Stomach (tissue), 9 donors: ENCODE measurements around the gene FGF12. TPM values are rescaled to one million over a fixed set of nuclear protein-coding genes. Genes with fewer than 3 reads are reported as not detected.
"Not testable (repeated sequence)": the region's sequence is repeated elsewhere in the genome, so short reads cannot be mapped to it uniquely, and the experiment has no call there.

Experiments
- DNase-seq, 2 donors: peaks; one replicate each; pipeline versions ENCODE4 v3.0.0 to v3.0.0-alpha.2; 2013 to 2019
- H3K27ac ChIP-seq, 5 donors: fragments of 200-600 bp in 4 of 5; sonication (generic) in 4 of 5; one replicate each; pipeline ENCODE4 v1.5.1; 2013 to 2019; ENCODE audit warnings: mild to moderate bottlenecking in 1 of 5, moderate library complexity in 1 of 5
- H3K27me3 ChIP-seq, 3 donors: fragments of 200-600 bp; sonication (generic); one replicate each; pipeline ENCODE4 v1.5.1; 2017 to 2019; ENCODE audit warnings: mixed run types in 1 of 3
- H3K36me3 ChIP-seq, 4 donors: fragments of 200-600 bp; sonication (generic); 1 replicate in 3 of 4; 2 replicates in 1 of 4; pipeline ENCODE4 v1.5.1; 2016 to 2019
- H3K4me1 ChIP-seq, 4 donors: fragments of 200-600 bp; sonication (generic); one replicate each; pipeline ENCODE4 v1.5.1; 2016 to 2019
- H3K4me3 ChIP-seq, 4 donors: fragments of 200-600 bp; sonication (generic) in 3 of 4; one replicate each; pipeline ENCODE4 v1.5.1; 2016 to 2019; ENCODE audit warnings: mild to moderate bottlenecking in 1 of 4
- H3K9me3 ChIP-seq, 4 donors: fragments of 200-600 bp; sonication (generic); one replicate each; pipeline ENCODE4 v1.5.1; 2016 to 2019
- CTCF ChIP-seq, 7 experiments: fragments of 450-650 bp in 4 of 7; fragments of 200-600 bp in 3 of 7; sonication (generic) in 3 of 7; IDR thresholded peaks; one replicate each; pipeline ENCODE4 v1.5.1; 2016 to 2019; ENCODE audit warnings: antibody characterized with exemption in 7 of 7, control low read depth in 2 of 7, mild to moderate bottlenecking in 1 of 7
- EP300 ChIP-seq: sonication (generic); formaldehyde crosslinking; IDR thresholded peaks from one replicate; pipeline ENCODE4 v1.6.1; 2017; ENCODE audit warnings: antibody characterized with exemption
- POLR2A ChIP-seq, 4 donors: fragments of 450-650 bp; IDR thresholded peaks; one replicate each; pipeline ENCODE4 v1.6.1; 2016; ENCODE audit warnings: antibody characterized with exemption in 4 of 4, control low read depth in 2 of 4, mild to moderate bottlenecking in 1 of 4, moderate library complexity in 1 of 4
- POLR2AphosphoS5 ChIP-seq, 3 donors: sonication (generic); formaldehyde crosslinking; IDR thresholded peaks; one replicate each; pipeline ENCODE4 v1.6.1; 2016; ENCODE audit warnings: antibody characterized with exemption in 3 of 3
- WGBS, 5 donors: extraction: QIAGEN DNeasy Blood & Tissue Kit in 3 of 5; methylation state at CpG; one replicate each; pipeline versions ENCODE4 v1.1.5 to v1.1.7; 2013 to 2018; 5-methylcytosine and 5-hydroxymethylcytosine counted together
- intact Hi-C: fragments of 100-400 bp; cut with DNase I; formaldehyde crosslinking; loops from one replicate; pipeline ENCODE4 v1.15.1; 2023; ENCODE audit warnings: low total_unique reads
- polyA plus RNA-seq, 3 donors: library from polyadenylated mRNA; stranded (reverse); fragments of 200-250 nt; gene quantifications; one replicate each; pipeline ENCODE4 v1.2.3, GENCODE V29; 2013
- total RNA-seq, 5 donors: library from RNA; depleted of rRNA; stranded (reverse); fragments of >200 nt; gene quantifications; one replicate each; pipeline versions ENCODE4 v1.1.0 to v1.2.3, GENCODE V29; 2014 to 2016
- donor health status: healthy with polysubstance abuse.
- donor health status: Bipolar disorder and iron deficiency.
- donor health status: healthy.

FGF12 gene
- total and polyA plus RNA-seq, 8 donors: 0.45 to 5.0 (median 0.88) TPM; not detected in 1

- no peaks in the 10 kb centered on the region for H3K9me3 ChIP-seq
- H3K4me1 ChIP-seq: no peaks in the 10 kb centered on the region
- no peak overlapping the region for H3K4me3 ChIP-seq
- intact Hi-C loops: no loop called here
- TF ChIP-seq POLR2AphosphoS5 (IDR thresholded peaks at IDR 0.05) (no peak), EP300 (no peak), CTCF (IDR thresholded peaks at IDR 0.05) (no peak), POLR2A (IDR thresholded peaks at IDR 0.05) (no peak)
- no peak for DNase-seq
- H3K36me3 ChIP-seq: no peaks in the 10 kb centered on the region
- WGBS, 5 donors: 47 to 70% (median 63%) methylated on average over 5 of the region's 5 CpGs
- no peak overlapping the region for H3K27ac ChIP-seq
- no peaks in the 10 kb centered on the region for H3K27me3 ChIP-seq
Observed at GRCh38 chr3:192750201-192750600, 22.9 kb upstream of the FGF12 start.

DNA sequence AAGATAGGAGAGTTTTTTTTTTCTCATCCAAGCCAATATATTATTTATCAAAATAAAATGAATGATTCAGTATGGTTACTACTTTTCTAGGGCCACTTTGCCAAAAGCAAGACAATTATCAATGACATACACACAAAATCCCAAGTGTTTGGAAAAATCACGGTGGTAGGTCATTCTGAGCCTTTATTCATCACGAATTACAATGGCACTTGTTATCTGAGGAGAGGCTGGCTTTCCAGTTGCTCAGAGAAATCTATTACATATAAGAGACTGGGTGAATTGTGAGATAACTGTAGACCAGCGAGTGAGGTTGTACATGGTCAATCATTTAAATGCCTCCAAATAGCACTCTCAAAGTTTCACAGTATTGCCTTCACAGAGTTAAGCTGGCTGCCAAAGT lies 20.4 kb upstream of the FGF12 start:
- H3K4me3 ChIP-seq: no peak overlapping the region
- H3K27me3 ChIP-seq: no peaks in the 10 kb centered on the region
- no peaks in the 10 kb centered on the region for H3K9me3 ChIP-seq
- TF ChIP-seq CTCF (IDR thresholded peaks at IDR 0.05) (no peak), POLR2AphosphoS5 (IDR thresholded peaks at IDR 0.05) (no peak), EP300 (no peak), POLR2A (IDR thresholded peaks at IDR 0.05) (no peak)
- H3K27ac ChIP-seq: no peak overlapping the region
- no peaks in the 10 kb centered on the region for H3K36me3 ChIP-seq
- intact Hi-C loops: no loop called here
- WGBS, 5 donors: 32 to 45% (median 38%) methylated on average over 3 of the region's 3 CpGs
- H3K4me1 ChIP-seq: no peaks in the 10 kb centered on the region
- no peak for DNase-seq

DNA sequence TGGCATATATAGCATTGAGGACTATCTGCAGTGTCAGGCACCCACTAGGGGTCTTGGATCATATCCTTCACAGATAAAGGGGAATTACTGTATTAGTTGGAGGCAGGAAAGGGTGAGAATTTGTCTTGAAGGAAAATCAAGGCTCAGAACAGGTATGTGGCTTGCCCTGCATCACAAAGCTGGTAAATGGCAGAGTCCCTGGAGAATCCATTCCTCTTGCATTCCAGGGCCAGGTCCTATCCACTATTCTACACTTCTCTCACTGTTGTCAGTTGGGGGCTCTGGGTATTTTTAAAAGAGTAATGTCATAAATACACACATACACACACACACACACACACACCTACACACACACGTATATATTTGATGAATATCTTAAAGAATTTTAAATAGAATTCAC lies 19.8 kb upstream of the FGF12 start:
- no peak overlapping the region for H3K27ac ChIP-seq
- DNase-seq: no peak
- TF ChIP-seq CTCF (IDR thresholded peaks at IDR 0.05): no peak
- TF ChIP-seq EP300: no peak
- TF ChIP-seq POLR2AphosphoS5 (IDR thresholded peaks at IDR 0.05): no peak
- no peak for TF ChIP-seq POLR2A (IDR thresholded peaks at IDR 0.05)
- intact Hi-C loops: no loop called here
- WGBS, 5 donors: 56 to 79% (median 63%) methylated on average over 1 of the region's 1 CpG
- H3K4me1 ChIP-seq: no peaks in the 10 kb centered on the region
- no peaks in the 10 kb centered on the region for H3K36me3 ChIP-seq
- no peak overlapping the region for H3K4me3 ChIP-seq
- no peaks in the 10 kb centered on the region for H3K9me3 ChIP-seq
- no peaks in the 10 kb centered on the region for H3K27me3 ChIP-seq

- intact Hi-C loops: no loop called here
- Histone ChIP-seq H3K27ac (no peak overlapping the region), H3K36me3 (no peaks in the 10 kb centered on the region), H3K27me3 (no peaks in the 10 kb centered on the region), H3K9me3 (no peaks in the 10 kb centered on the region), H3K4me3 (no peak overlapping the region), H3K4me1 (no peaks in the 10 kb centered on the region)
- WGBS, 5 donors: 78 to 86% (median 83%) methylated on average over 6 to 7 of the region's 7 CpGs
- TF ChIP-seq CTCF (IDR thresholded peaks at IDR 0.05) (no peak), EP300 (no peak), POLR2A (IDR thresholded peaks at IDR 0.05) (no peak), POLR2AphosphoS5 (IDR thresholded peaks at IDR 0.05) (no peak)
- no peak for DNase-seq
Observed at GRCh38 chr3:192745150-192745549, 17.8 kb upstream of the FGF12 start.

DNA sequence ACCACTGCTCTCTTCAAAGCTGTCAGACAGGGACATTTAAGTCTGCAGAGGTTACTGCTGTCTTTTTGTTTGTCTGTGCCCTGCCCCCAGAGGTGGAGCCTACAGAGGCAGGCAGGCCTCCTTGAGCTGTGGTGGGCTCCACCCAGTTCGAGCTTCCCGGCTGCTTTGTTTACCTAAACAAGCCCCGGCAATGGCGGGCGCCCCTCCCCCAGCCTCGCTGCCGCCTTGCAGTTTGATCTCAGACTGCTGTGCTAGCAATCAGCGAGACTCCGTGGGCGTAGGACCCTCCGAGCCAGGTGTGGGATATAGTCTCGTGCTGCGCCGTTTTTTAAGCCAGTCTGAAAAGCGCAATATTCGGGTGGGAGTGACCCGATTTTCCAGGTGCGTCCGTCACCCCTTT lies 17.3 kb upstream of the FGF12 start:
- H3K36me3 ChIP-seq, H3K27me3 ChIP-seq, H3K27ac ChIP-seq, H3K9me3 ChIP-seq, intact Hi-C loops, H3K4me1 ChIP-seq, H3K4me3 ChIP-seq, DNase-seq: not testable (repeated sequence)
- 38 to 82% (median 64%) methylated on average over 5 to 16 of the region's 19 CpGs for WGBS, 5 donors
